ENCODE data around the gene SKP1. TPM values are rescaled to one million over a fixed set of nuclear protein-coding genes. Genes with fewer than 3 reads are reported as not detected.

Gene SKP1
- total RNA-seq, 4 donors from 2014 or later = 32.6 to 224 (median 170) TPM

- H3K36me3 ChIP-seq = no peaks in the 10 kb centered on the region
- no peak overlapping the region for H3K27ac ChIP-seq
- peaks cover 13% of the 10 kb centered on the region for H3K27me3 ChIP-seq
- peak overlapping the region in 1 of 4 donors; percentile 72 for H3K4me3 ChIP-seq
- H3K4me1 ChIP-seq = peaks cover 6 to 21% (median 14%) of the 10 kb centered on the region in 4 donors
- DNase-seq = no peak
- intact Hi-C loops (cut with DNase I; ENCODE audit: low total_unique reads) (loop anchor here (10.0 kb wide), 1 partner anchor 1332 kb away; no protein-coding TSS in a partner anchor), in situ Hi-C loops (cut with MboI; ENCODE audit: low pct_ligation_motif_present in 1 of 4, low pct_unique_long_range_greater_than_20kb in 1 of 4, low sequenced_read_pairs in 3 of 4) (no loop called here)
- no peak for TF ChIP-seq EP300 (IDR thresholded peaks at IDR 0.05; ENCODE audit: low read depth)
- TF ChIP-seq, protein P1, sequence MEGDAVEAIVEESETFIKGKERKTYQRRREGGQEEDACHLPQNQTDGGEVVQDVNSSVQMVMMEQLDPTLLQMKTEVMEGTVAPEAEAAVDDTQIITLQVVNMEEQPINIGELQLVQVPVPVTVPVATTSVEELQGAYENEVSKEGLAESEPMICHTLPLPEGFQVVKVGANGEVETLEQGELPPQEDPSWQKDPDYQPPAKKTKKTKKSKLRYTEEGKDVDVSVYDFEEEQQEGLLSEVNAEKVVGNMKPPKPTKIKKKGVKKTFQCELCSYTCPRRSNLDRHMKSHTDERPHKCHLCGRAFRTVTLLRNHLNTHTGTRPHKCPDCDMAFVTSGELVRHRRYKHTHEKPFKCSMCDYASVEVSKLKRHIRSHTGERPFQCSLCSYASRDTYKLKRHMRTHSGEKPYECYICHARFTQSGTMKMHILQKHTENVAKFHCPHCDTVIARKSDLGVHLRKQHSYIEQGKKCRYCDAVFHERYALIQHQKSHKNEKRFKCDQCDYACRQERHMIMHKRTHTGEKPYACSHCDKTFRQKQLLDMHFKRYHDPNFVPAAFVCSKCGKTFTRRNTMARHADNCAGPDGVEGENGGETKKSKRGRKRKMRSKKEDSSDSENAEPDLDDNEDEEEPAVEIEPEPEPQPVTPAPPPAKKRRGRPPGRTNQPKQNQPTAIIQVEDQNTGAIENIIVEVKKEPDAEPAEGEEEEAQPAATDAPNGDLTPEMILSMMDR (IDR thresholded peaks at IDR 0.05) = no peak
- no peak for TF ChIP-seq POLR2AphosphoS5 (IDR thresholded peaks at IDR 0.05)
- TF ChIP-seq POLR2A (IDR thresholded peaks at IDR 0.05) = no peak
- no peaks in the 10 kb centered on the region for H3K9me3 ChIP-seq
- 91 to 95% methylated on average over 4 to 12 of the region's 12 CpGs for WGBS, 2 donors (ENCODE audit: low coverage in 1 of 2)
Observed at GRCh38 chr5:134116789-134117761, 59.7 kb downstream of the SKP1 start.

DNA sequence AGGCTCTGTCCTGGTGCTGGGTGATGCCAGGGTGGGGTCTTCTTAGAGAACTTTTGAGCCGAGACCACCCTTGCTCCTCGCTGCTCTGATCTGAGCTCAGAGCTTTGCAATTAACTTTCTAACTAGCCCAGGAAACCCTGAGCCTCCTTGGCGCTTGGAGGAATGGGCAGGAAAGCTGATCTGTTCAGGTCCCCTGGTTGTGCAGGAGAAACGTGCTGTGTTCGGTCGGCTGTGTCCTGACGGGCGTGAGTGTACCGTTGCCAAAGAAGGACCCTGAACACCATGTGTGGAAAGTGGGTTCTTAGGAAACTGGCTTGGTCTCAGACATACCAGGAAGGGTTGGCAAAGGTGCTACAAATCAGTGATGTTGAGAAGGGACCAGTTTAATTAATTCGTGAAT lies 60.5 kb downstream of the SKP1 start:
- in situ Hi-C loops (cut with MboI; ENCODE audit: low pct_ligation_motif_present in 1 of 4, low pct_unique_long_range_greater_than_20kb in 1 of 4, low sequenced_read_pairs in 3 of 4) = no loop called here
- intact Hi-C loops (cut with DNase I; ENCODE audit: low total_unique reads) = loop anchor here (10.0 kb wide), 1 partner anchor 1331 kb away; no protein-coding TSS in a partner anchor
- peaks cover 6 to 21% (median 14%) of the 10 kb centered on the region in 4 donors for H3K4me1 ChIP-seq

DNA sequence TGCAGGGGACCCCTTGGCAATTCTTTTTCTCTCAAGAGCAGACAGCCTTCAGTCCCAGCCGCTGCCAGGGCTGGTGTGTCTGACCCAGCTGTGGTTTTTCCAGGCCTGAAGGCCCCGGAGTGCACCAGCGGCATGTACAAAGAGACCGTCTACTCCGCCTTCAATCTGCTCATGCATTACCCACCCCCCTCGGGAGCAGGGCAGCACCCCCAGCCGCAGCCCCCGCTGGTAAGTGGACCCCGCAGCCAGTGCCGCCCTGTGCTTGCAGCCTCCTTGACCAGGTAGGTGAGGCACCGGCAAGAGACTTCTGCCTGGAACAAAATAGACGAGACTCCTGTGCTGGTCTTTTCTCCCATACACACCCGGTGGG lies 61.0 kb downstream of the SKP1 start:
- in situ Hi-C loops (cut with MboI; ENCODE audit: low pct_ligation_motif_present in 1 of 4, low pct_unique_long_range_greater_than_20kb in 1 of 4, low sequenced_read_pairs in 3 of 4) (no loop called here), intact Hi-C loops (cut with DNase I; ENCODE audit: low total_unique reads) (loop anchor here (10.0 kb wide), 1 partner anchor 1331 kb away; no protein-coding TSS in a partner anchor)
- H3K4me1 ChIP-seq = peaks cover 6 to 21% (median 14%) of the 10 kb centered on the region in 4 donors
- no peak for DNase-seq
- H3K4me3 ChIP-seq = peak overlapping the region in 2 of 4 donors; percentile 50 to 72
- peaks cover 20% of the 10 kb centered on the region for H3K27me3 ChIP-seq
- no peaks in the 10 kb centered on the region for H3K9me3 ChIP-seq
- WGBS, 2 donors (ENCODE audit: low coverage in 1 of 2) = 61% methylated on average over 13 of the region's 13 CpGs; no CpG with 5 or more reads in 1 of the 2 donors
- TF ChIP-seq POLR2AphosphoS5 (IDR thresholded peaks at IDR 0.05) = no peak
- TF ChIP-seq, protein P1 (IDR thresholded peaks at IDR 0.05) = no peak
- TF ChIP-seq EP300 (IDR thresholded peaks at IDR 0.05; ENCODE audit: low read depth) = no peak
- no peak for TF ChIP-seq POLR2A (IDR thresholded peaks at IDR 0.05)
- H3K27ac ChIP-seq = peak overlapping the region in 3 of 4 donors; percentile 40 to 56 (median 49)
- no peaks in the 10 kb centered on the region for H3K36me3 ChIP-seq

More for the DNA sequence above, 60.5 kb downstream of the SKP1 start:
- H3K9me3 ChIP-seq = no peaks in the 10 kb centered on the region
- DNase-seq = no peak
- no peaks in the 10 kb centered on the region for H3K36me3 ChIP-seq
- H3K4me3 ChIP-seq = peak overlapping the region in 2 of 4 donors; percentile 50 to 72
- H3K27me3 ChIP-seq = peaks cover 15% of the 10 kb centered on the region
- H3K27ac ChIP-seq = peak overlapping the region in 1 of 4 donors; percentile 56
- TF ChIP-seq EP300 (IDR thresholded peaks at IDR 0.05; ENCODE audit: low read depth) (no peak), POLR2AphosphoS5 (IDR thresholded peaks at IDR 0.05) (no peak), POLR2A (IDR thresholded peaks at IDR 0.05) (no peak)
- TF ChIP-seq, protein P1 (IDR thresholded peaks at IDR 0.05) = no peak
- 71 to 86% methylated on average over 7 to 10 of the region's 10 CpGs for WGBS, 2 donors (ENCODE audit: low coverage in 1 of 2)

Measured in transverse colon (tissue), 4 donors.